HS-5 (cell line): Measurements from ENCODE around the gene AP2A2.

Experiments used
- DNase-seq: peaks from one replicate; pipeline ENCODE4 v3.0.0-alpha.2; 2012; ENCODE audit warnings: low read depth

AP2A2 gene

DNA sequence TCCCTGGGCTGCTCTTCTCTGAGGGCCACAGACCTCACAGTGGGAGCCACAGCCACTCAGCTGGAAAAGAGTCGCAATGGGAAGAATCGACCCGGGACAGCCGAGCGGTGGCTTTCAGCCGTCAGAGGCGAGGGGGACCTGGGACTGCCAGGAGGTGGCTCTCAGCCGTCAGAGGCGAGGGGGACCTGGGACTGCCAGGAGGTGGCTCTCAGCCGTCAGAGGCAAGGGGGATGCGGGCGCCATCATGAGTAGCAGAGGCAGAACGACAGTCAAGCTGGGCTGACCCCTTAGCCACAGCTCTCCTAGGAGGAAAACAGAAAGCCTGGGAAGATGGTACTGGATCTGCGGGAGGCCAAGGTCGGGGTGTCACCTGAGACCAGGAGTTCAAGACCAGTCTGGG, 134.1 kb downstream of the AP2A2 start:
- DNase-seq, result no peak

DNA sequence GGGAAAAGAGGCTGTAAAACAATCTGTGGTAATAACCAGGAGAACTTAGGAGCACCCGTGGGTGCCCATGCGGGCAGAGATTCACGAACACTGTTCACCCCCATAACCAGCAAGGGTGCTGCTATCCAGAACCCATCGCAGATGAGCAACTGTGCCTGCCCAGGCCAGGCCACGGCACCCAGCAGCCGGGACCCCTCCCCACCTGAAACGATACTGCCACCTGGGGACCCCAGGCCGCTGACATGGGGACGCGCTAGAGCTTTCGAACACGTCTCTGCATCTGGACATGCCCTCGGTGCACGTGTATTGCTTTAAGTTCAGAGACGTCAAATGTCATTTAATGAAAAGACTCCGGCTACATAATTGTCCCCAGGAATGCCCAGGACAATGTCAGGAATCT, 134.7 kb downstream of the AP2A2 start:
- DNase-seq, result no peak

DNA sequence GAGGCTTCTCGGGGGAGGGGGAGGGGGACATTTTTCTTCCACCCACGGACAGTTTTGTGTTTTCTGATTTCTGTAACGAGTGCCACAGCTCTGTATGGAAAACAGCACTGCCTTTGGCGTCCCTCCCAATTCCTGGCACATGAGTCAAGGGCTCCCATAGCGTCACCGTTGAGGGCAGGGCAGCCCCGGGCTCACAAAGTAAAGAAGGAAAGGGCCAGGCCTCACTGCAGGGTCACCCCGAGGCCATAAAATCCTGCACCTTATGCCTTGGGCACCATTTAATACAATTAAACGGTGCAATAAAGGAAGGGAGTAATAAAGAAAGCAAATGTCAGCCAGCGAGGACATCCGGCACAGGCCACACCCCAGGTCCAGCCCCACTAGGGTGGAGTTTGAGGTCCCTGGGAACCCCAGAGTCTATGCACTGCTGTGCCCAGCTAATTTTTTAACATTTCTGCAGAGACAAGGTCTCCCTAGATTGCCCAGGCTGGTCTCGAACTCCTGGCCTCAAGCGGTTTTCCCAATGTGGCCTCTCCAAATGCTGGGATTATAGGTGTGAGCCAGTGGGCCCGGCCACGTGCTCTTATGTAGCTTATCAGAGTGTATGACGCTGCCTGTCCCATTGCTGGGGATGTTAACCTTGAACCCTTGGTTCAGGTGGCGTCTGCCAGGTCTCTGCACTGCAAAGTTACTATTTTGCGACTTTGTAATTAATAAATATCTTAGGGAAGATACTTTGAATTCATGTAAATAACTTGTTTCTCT, 135.4 kb downstream of the AP2A2 start:
- peak; percentile 11 for DNase-seq
